Measurements from ENCODE around the gene PTGIR. TPM values are rescaled to one million over a fixed set of nuclear protein-coding genes. Genes with fewer than 3 reads are reported as not detected.

PTGIR gene
- total and polyA plus RNA-seq, 2 of the 4 experiments (the other 2 are of a cell fraction), result 0.54 to 5.3 TPM

GRCh38 chr19:46585539-46585938 is 39.4 kb downstream of the PTGIR start:
- Histone ChIP-seq H2BK20ac (ENCODE audit: low read depth, low read length) (no peak overlapping the region), H2BK15ac (ENCODE audit: low read depth, low read length) (no peak overlapping the region), H3K4me2 (ENCODE audit: low read depth, low read length) (no peak overlapping the region), H3K4me1 (ENCODE audit: control insufficient read depth, insufficient read depth, low read length) (no peaks in the 10 kb centered on the region), H3K27me3 (ENCODE audit: control insufficient read depth, insufficient read depth, low read length) (no peaks in the 10 kb centered on the region), H2BK5ac (ENCODE audit: low read depth, low read length, poor library complexity, severe bottlenecking) (no peak overlapping the region), H3K23ac (ENCODE audit: low read depth, low read length) (no peak overlapping the region), H4K8ac (ENCODE audit: low read depth in 2 of 2, low read length in 2 of 2) (no peak overlapping the region), H3K27ac (ENCODE audit: insufficient read depth, low read length) (no peak overlapping the region), H2AK5ac (ENCODE audit: low read depth, low read length) (no peak overlapping the region), H3K4ac (ENCODE audit: low read depth, low read length) (no peak overlapping the region), H4K91ac (ENCODE audit: insufficient read depth, low read depth, low read length) (no peak overlapping the region), H2BK120ac (ENCODE audit: low read depth, low read length) (no peak overlapping the region), H3K9ac (ENCODE audit: low read depth, low read length) (no peak overlapping the region), H3K56ac (ENCODE audit: extremely low read depth, insufficient read depth, low read length) (no peak overlapping the region), H3K4me3 (ENCODE audit: insufficient read depth, low read depth, low read length) (no peak overlapping the region), H3K14ac (replicated peaks; ENCODE audit: low read depth, low read length) (no peak overlapping the region), H3K36me3 (ENCODE audit: control insufficient read depth, insufficient read depth, low read length) (no peaks in the 10 kb centered on the region), H3K18ac (ENCODE audit: low read depth, low read length) (no peak overlapping the region), H4K20me1 (ENCODE audit: insufficient read depth, low read length) (no peaks in the 10 kb centered on the region), H2AFZ (replicated peaks; ENCODE audit: low read length, poor library complexity) (no peak overlapping the region), H2AK9ac (replicated peaks; ENCODE audit: low read depth, low read length, poor library complexity) (no peak overlapping the region), H3K79me1 (ENCODE audit: low read depth in 1 of 2, low read length in 2 of 2) (no peaks in the 10 kb centered on the region), H3K9me3 (ENCODE audit: control insufficient read depth, insufficient read depth, low read length) (no peaks in the 10 kb centered on the region; the same call in 1 of the 2 replicates), H3K9me1 (ENCODE audit: insufficient read depth, low read length) (no peaks in the 10 kb centered on the region), H4K5ac (ENCODE audit: low read depth, low read length) (no peak overlapping the region)
- ChIA-PET CTCF (interaction anchor here (1.1 kb wide), 1 partner anchor 15 kb away, joined by 8 read pairs; the partner anchor contains the start of gene CALM3), POLR2A (ENCODE audit: unreplicated experiment) (no interaction called here)
- dilution Hi-C loops (cut with HindIII; ENCODE audit: low sequenced_read_pairs, unreplicated experiment), result no loop called here
- ATAC-seq (ENCODE audit: low read depth) (no peak), DNase-seq (no peak)
- no TSS peak for BruUV-seq (replicated peaks)
- intact Hi-C loops (cut with micrococcal nuclease), result no loop called here
- in situ Hi-C loops (cut with MboI; ENCODE audit: low sequenced_read_pairs), result no loop called here
- TF ChIP-seq SMC3 (IDR thresholded peaks at IDR 0.05; ENCODE audit: low read depth, low read length) (no peak), MAZ (IDR thresholded peaks at IDR 0.05; ENCODE audit: borderline replicate concordance, low read depth, low read length) (no peak), MAFK (IDR thresholded peaks at IDR 0.05; ENCODE audit: low read depth, low read length) (0 out of 2 replicates have a peak, but pooled peaks have one; percentile 38)
- WGBS, 2 experiments (ENCODE audit: extremely low coverage in 2 of 2, insufficient read length in 1 of 2), result no CpG with 5 or more reads among the region's 1 CpG
